DOHH2 (cell line): ENCODE results near the gene SAMHD1.
"Not testable (repeated sequence)": the region's sequence is repeated elsewhere in the genome, so short reads cannot be mapped to it uniquely, and the experiment has no call there.

ENCODE experiments used
- H3F3A ChIP-seq: fragments of 200-600 bp; sonication (generic), shearing (Covaris generic); 2 replicates; pipeline ENCODE4 v1.6.0; 2016; ENCODE audit warnings: antibody characterized with exemption, mild to moderate bottlenecking; ENCODE audit not compliant: control insufficient read depth, insufficient read depth
- H3K27ac ChIP-seq: fragments of 200-600 bp; sonication (generic); 2 replicates; pipeline ENCODE4 v1.5.1; 2014; ENCODE audit warnings: low read depth, mild to moderate bottlenecking, low read length, moderate library complexity
- H3K27me3 ChIP-seq: fragments of 200-600 bp; sonication (generic); 2 replicates; pipeline ENCODE4 v1.6.1; 2014; ENCODE audit warnings: mild to moderate bottlenecking, low read length, mixed read lengths; ENCODE audit not compliant: control insufficient read depth
- H3K36me3 ChIP-seq: fragments of 200-600 bp; sonication (generic); 2 replicates; pipeline ENCODE4 v1.6.1; 2014; ENCODE audit warnings: mild to moderate bottlenecking, low read length, moderate library complexity, mixed read lengths; ENCODE audit not compliant: control insufficient read depth
- H3K4me1 ChIP-seq: fragments of 200-600 bp; sonication (generic); 2 replicates; pipeline ENCODE4 v1.6.1; 2014; ENCODE audit warnings: mild to moderate bottlenecking, low read length, mixed read lengths; ENCODE audit not compliant: control insufficient read depth
- H3K4me2 ChIP-seq: fragments of 200-600 bp; sonication (generic); 2 replicates; pipeline ENCODE4 v1.6.0; 2014; ENCODE audit warnings: mild to moderate bottlenecking, low read length, moderate library complexity
- H3K4me3 ChIP-seq: fragments of 200-600 bp; sonication (generic); 2 replicates; pipeline ENCODE4 v1.5.1; 2014; ENCODE audit warnings: mild to moderate bottlenecking, low read length, mixed read lengths
- H3K79me2 ChIP-seq: fragments of 200-600 bp; sonication (generic); 2 replicates; pipeline ENCODE4 v1.6.1; 2014; ENCODE audit warnings: mild to moderate bottlenecking, low read length, mixed read lengths; ENCODE audit not compliant: control insufficient read depth
- H3K9me2 ChIP-seq: fragments of 200-600 bp; sonication (generic); replicated peaks from 2 replicates; pipeline ENCODE4 v1.6.1; 2014; ENCODE audit warnings: mild to moderate bottlenecking, low read length, mixed read lengths; ENCODE audit not compliant: control insufficient read depth
- H3K9me3 ChIP-seq: fragments of 200-600 bp; sonication (generic); 2 replicates; pipeline ENCODE4 v1.6.1; 2014; ENCODE audit warnings: antibody characterized with exemption, low read length, mixed read lengths; ENCODE audit not compliant: control insufficient read depth, insufficient read depth
- H4K20me1 ChIP-seq: fragments of 200-600 bp; sonication (generic); 2 replicates; pipeline ENCODE4 v1.6.0; 2014; ENCODE audit warnings: low read depth, mild to moderate bottlenecking, antibody characterized with exemption, low read length, moderate library complexity; ENCODE audit not compliant: control insufficient read depth, insufficient read depth
- EZH2phosphoT487 ChIP-seq: fragments of 200-600 bp; sonication (generic); IDR thresholded peaks from 2 replicates; pipeline ENCODE4 v1.6.1; 2017; ENCODE audit warnings: borderline replicate concordance, mild to moderate bottlenecking, antibody characterized with exemption, low read length, moderate library complexity, mixed read lengths
- TF ChIP-seq, protein P1 (sequence below): fragments of 200-600 bp; sonication (generic); IDR thresholded peaks from one replicate; pipeline ENCODE4 v1.5.1; 2014; ENCODE audit warnings: antibody characterized with exemption, mild to moderate bottlenecking, low read depth, low read length; ENCODE audit not compliant: poor library complexity, severe bottlenecking

The SAMHD1 gene

DNA sequence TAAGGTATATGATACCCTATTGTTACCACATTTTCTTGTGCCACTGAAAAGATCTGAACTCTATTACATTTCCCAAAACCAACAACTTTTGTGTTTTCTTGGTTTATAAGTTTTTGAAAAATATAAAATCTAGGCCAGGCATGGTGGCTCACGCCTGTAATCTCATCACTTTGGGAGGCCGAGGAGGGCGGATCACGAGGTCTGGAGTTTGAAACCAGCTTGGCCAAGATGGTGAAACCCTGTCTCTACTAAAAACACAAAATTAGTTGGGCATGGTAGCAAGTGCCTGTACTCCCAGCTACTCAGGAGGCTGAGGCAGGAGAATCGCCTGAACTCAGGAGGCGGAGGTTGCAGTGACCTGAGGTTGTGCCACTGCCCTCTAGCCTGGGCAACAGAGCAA is 34.3 kb downstream of the SAMHD1 start:
- Histone ChIP-seq H3K9me3 (no peaks in the 10 kb centered on the region), H3K27ac (no peak overlapping the region), H3K4me3 (no peak overlapping the region), H3K27me3 (no peaks in the 10 kb centered on the region), H3K79me2 (no peaks in the 10 kb centered on the region), H3K9me2 (no peaks in the 10 kb centered on the region), H3K4me1 (peaks cover 4% of the 10 kb centered on the region; the same call in 1 of the 2 replicates), H4K20me1 (no peaks in the 10 kb centered on the region), H3K4me2 (no peak overlapping the region), H3F3A (no peaks in the 10 kb centered on the region; the same call in 1 of the 2 replicates), H3K36me3 (peaks cover 36% of the 10 kb centered on the region)
- no peak for TF ChIP-seq EZH2phosphoT487

DNA sequence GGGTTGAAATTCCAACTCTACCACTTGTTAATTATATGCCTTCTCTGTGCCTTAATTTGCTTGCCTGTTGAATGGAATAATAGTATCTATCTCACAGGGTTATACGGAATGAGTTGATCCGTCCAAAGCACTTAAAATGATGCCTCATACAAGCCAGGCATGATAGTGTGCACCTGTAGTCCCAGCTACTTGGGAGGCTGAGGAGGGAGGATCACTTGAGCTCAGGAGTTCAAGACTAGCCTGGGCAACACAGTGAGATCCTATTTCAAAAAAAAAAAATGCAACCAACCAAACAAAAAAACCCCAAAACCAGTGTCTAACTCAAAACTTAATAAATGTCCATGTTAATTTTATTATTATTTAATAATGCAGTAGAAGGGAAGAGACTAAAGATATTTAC is 35.3 kb downstream of the SAMHD1 start:
- Histone ChIP-seq H3K4me1 (peaks cover 4% of the 10 kb centered on the region; the same call in 1 of the 2 replicates), H3K9me3 (no peaks in the 10 kb centered on the region), H3K4me2 (no peak overlapping the region), H3K27ac (no peak overlapping the region), H3K79me2 (no peaks in the 10 kb centered on the region), H3F3A (no peaks in the 10 kb centered on the region), H3K9me2 (no peaks in the 10 kb centered on the region), H3K4me3 (no peak overlapping the region), H3K27me3 (no peaks in the 10 kb centered on the region), H3K36me3 (peaks cover 46% of the 10 kb centered on the region), H4K20me1 (no peaks in the 10 kb centered on the region)
- TF ChIP-seq, protein P1, sequence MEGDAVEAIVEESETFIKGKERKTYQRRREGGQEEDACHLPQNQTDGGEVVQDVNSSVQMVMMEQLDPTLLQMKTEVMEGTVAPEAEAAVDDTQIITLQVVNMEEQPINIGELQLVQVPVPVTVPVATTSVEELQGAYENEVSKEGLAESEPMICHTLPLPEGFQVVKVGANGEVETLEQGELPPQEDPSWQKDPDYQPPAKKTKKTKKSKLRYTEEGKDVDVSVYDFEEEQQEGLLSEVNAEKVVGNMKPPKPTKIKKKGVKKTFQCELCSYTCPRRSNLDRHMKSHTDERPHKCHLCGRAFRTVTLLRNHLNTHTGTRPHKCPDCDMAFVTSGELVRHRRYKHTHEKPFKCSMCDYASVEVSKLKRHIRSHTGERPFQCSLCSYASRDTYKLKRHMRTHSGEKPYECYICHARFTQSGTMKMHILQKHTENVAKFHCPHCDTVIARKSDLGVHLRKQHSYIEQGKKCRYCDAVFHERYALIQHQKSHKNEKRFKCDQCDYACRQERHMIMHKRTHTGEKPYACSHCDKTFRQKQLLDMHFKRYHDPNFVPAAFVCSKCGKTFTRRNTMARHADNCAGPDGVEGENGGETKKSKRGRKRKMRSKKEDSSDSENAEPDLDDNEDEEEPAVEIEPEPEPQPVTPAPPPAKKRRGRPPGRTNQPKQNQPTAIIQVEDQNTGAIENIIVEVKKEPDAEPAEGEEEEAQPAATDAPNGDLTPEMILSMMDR = no peak
- TF ChIP-seq EZH2phosphoT487 = no peak

DNA sequence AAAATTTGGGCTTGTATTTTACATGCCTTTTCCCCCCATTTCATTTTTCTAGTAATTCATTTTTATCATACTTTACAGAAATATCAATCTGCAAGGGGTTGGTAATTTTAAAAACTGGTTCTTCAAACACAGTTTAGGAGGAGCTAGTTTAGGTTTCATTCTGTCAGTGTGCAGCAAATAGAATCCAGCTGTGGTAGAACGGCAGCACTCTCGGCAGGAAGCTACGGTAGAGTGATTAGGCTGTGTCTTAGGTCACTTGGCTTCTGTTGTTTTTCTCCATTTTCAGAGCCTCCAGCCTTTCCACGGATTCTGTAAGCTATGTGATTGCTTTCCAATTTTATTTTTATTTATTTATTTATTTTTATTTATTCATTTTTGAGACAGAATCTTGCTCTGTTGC is 42.9 kb downstream of the SAMHD1 start:
- Histone ChIP-seq H4K20me1 (no peaks in the 10 kb centered on the region), H3K27ac (no peak overlapping the region), H3K4me3 (no peak overlapping the region)

DNA sequence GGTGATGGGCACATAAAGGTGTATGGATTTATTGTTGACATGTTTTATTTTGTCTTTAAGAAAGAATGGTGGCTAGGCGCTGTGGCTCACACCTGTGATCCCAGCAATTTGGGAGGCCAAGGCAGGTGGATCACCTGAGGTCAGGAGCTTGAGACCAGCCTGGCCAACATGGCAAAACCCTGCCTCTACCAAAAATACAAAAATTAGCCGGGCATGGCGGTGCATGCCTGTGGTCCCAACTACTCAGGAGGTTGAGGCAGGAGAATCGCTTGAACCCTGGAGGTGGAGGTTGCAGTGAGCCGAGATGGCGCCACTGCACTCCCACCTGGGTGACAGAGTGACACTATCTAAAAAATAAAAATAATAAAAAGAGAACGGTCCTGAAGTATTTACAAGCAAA is 45.4 kb downstream of the SAMHD1 start:
- H3K9me2 ChIP-seq, H3K4me3 ChIP-seq, H3K4me1 ChIP-seq, H3K79me2 ChIP-seq, H3K4me2 ChIP-seq, H3K9me3 ChIP-seq, H3F3A ChIP-seq, H3K27ac ChIP-seq, H3K27me3 ChIP-seq, H4K20me1 ChIP-seq: not testable (repeated sequence)
- H3K36me3 ChIP-seq = peaks cover 22% of the 10 kb centered on the region

More for the DNA sequence above, 42.9 kb downstream of the SAMHD1 start:
- TF ChIP-seq, protein P1 = no peak
- TF ChIP-seq EZH2phosphoT487 = no peak
- peaks cover 4% of the 10 kb centered on the region for H3K4me1 ChIP-seq
- no peak overlapping the region for H3K4me2 ChIP-seq
- H3F3A ChIP-seq = no peaks in the 10 kb centered on the region
- H3K36me3 ChIP-seq = peaks cover 35% of the 10 kb centered on the region
- H3K27me3 ChIP-seq = no peaks in the 10 kb centered on the region
- H3K79me2 ChIP-seq = no peaks in the 10 kb centered on the region
- H3K9me3 ChIP-seq = no peaks in the 10 kb centered on the region
- no peaks in the 10 kb centered on the region for H3K9me2 ChIP-seq

DNA sequence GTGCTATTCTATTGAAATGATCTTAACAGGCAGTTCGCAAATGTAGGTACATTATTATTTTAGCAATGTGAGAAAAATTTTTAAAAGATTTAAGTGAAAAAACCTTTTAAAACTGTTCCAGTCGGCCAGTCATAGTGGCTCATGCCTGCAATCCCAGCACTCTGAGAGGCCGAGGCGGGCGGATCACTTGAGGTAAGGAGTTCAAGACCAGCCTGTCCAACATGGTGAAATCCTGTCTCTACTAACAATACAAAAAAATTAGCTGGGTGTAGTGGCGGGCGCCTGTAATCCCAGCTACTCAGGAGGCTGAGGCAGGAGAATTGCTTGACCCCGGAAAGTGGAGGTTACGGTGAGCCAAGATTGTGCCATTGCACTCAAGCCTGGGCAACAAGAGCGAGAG is 45.9 kb downstream of the SAMHD1 start:
- H3K4me3 ChIP-seq, H4K20me1 ChIP-seq, H3K4me1 ChIP-seq, H3K9me3 ChIP-seq, H3F3A ChIP-seq, H3K27me3 ChIP-seq, H3K4me2 ChIP-seq, H3K27ac ChIP-seq, H3K79me2 ChIP-seq, H3K9me2 ChIP-seq: not testable (repeated sequence)
- H3K36me3 ChIP-seq = peaks cover 19% of the 10 kb centered on the region
